ENCODE data around the gene HOXC9. TPM values are rescaled to one million over a fixed set of nuclear protein-coding genes. Genes with fewer than 3 reads are reported as not detected.

The HOXC9 gene
- total and polyA plus RNA-seq, 9 of the 15 experiments (the other 6 are each of a cell fraction or from before 2014, with no cell fraction given), result 1.1 to 10.5 (median 9.3) TPM

DNA sequence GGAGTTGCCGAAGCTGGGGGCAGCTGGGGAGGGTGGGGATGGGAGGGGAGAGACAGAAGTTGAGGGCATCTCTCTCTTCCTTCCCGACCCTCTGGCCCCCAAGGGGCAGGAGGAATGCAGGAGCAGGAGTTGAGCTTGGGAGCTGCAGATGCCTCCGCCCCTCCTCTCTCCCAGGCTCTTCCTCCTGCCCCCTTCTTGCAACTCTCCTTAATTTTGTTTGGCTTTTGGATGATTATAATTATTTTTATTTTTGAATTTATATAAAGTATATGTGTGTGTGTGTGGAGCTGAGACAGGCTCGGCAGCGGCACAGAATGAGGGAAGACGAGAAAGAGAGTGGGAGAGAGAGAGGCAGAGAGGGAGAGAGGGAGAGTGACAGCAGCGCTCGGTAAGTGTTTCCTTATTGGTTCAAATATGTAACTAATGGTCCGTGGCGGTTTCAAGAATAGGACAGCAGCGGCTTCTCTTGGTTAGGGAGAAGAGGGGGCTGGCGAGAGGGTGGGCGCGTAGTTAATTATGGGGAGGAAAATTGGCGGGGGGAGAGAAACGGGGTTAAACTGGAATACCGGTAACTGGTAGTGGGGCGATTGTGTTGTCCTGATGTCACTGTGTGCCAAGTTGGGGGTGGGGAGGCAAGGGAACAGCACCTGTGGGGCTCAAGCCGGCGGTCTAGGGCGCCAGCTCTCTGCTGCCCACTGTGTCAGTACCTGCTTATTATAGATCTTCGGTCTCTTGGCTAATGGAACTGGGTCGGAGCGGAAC lies 17.2 kb downstream of the HOXC9 start (continued):
- TF ChIP-seq ATF6 (CRISPR knock-in tag; IDR thresholded peaks at IDR 0.05) (no peak), MTA3 (IDR thresholded peaks at IDR 0.05; ENCODE audit: borderline replicate concordance) (peak; percentile 26; the same call in 1 of the 2 replicates), NFE2L1 (tag; IDR thresholded peaks at IDR 0.05; ENCODE audit: borderline replicate concordance, low read depth) (no peak), MYBL2 (IDR thresholded peaks at IDR 0.05; ENCODE audit: low read depth) (no peak), MYBL2 (CRISPR knock-in tag; IDR thresholded peaks at IDR 0.05; ENCODE audit: borderline replicate concordance) (no peak), ZNF134 (CRISPR knock-in tag; conservative IDR thresholded peaks at IDR 0.05) (no peak), BACH1 (tag; IDR thresholded peaks at IDR 0.05) (no peak), HDAC1 (IDR thresholded peaks at IDR 0.05) (0 out of 4 replicates have a peak, but pooled peaks of 1 of the 2 experiments have one; percentile 36), MXD1 (CRISPR knock-in tag; IDR thresholded peaks at IDR 0.05; ENCODE audit: borderline replicate concordance, poor library complexity, severe bottlenecking) (no peak), ZNF764 (CRISPR knock-in tag; IDR thresholded peaks at IDR 0.05; ENCODE audit: low read depth) (no peak), SNIP1 (IDR thresholded peaks at IDR 0.05; ENCODE audit: low read depth) (no peak), BCL6 (CRISPR knock-in tag; IDR thresholded peaks at IDR 0.05) (no peak), RBBP5 (IDR thresholded peaks at IDR 0.05; ENCODE audit: borderline replicate concordance, insufficient read depth, low read length, poor library complexity, severe bottlenecking) (no peak), ZNF511 (CRISPR knock-in tag; IDR thresholded peaks at IDR 0.05) (no peak), NCOA2 (IDR thresholded peaks at IDR 0.05; ENCODE audit: partially characterized antibody in 2 of 2) (no peak), HSF4 (CRISPR knock-in tag; IDR thresholded peaks at IDR 0.05; ENCODE audit: borderline replicate concordance) (no peak)
- TF ChIP-seq, protein P1, sequence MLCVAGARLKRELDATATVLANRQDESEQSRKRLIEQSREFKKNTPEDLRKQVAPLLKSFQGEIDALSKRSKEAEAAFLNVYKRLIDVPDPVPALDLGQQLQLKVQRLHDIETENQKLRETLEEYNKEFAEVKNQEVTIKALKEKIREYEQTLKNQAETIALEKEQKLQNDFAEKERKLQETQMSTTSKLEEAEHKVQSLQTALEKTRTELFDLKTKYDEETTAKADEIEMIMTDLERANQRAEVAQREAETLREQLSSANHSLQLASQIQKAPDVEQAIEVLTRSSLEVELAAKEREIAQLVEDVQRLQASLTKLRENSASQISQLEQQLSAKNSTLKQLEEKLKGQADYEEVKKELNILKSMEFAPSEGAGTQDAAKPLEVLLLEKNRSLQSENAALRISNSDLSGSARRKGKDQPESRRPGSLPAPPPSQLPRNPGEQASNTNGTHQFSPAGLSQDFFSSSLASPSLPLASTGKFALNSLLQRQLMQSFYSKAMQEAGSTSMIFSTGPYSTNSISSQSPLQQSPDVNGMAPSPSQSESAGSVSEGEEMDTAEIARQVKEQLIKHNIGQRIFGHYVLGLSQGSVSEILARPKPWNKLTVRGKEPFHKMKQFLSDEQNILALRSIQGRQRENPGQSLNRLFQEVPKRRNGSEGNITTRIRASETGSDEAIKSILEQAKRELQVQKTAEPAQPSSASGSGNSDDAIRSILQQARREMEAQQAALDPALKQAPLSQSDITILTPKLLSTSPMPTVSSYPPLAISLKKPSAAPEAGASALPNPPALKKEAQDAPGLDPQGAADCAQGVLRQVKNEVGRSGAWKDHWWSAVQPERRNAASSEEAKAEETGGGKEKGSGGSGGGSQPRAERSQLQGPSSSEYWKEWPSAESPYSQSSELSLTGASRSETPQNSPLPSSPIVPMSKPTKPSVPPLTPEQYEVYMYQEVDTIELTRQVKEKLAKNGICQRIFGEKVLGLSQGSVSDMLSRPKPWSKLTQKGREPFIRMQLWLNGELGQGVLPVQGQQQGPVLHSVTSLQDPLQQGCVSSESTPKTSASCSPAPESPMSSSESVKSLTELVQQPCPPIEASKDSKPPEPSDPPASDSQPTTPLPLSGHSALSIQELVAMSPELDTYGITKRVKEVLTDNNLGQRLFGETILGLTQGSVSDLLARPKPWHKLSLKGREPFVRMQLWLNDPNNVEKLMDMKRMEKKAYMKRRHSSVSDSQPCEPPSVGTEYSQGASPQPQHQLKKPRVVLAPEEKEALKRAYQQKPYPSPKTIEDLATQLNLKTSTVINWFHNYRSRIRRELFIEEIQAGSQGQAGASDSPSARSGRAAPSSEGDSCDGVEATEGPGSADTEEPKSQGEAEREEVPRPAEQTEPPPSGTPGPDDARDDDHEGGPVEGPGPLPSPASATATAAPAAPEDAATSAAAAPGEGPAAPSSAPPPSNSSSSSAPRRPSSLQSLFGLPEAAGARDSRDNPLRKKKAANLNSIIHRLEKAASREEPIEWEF (CRISPR knock-in tag; IDR thresholded peaks at IDR 0.05), result no peak
